Stimulated activated naive CD4-positive, alpha-beta T cell (primary cell): ENCODE measurements around the gene FBXO30.

Experiments
- DNase-seq, 6 experiments: peaks; one replicate each; lab custom pipeline; 2025; lab: John Stamatoyannopoulos, UW

Gene FBXO30

DNA sequence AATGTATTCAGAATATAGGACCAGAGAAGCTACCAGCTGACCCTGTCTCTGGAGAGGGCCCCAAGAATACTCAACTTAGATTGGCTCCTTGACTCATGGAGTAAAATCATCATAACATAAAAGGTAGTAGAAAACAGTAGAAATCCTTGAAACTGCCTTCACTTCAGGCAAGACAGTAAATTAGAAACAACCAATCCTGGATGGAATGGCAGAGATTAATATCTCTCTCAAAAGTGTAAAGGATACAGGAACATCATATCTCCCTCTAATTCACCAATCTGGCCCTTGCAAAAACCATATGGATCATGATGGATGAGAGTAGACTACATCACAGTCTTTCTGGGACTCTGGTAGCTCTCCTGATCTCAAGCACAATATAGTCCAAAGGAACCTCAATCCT lies 58.9 kb downstream of the FBXO30 start:
- DNase-seq, result no peak

DNA sequence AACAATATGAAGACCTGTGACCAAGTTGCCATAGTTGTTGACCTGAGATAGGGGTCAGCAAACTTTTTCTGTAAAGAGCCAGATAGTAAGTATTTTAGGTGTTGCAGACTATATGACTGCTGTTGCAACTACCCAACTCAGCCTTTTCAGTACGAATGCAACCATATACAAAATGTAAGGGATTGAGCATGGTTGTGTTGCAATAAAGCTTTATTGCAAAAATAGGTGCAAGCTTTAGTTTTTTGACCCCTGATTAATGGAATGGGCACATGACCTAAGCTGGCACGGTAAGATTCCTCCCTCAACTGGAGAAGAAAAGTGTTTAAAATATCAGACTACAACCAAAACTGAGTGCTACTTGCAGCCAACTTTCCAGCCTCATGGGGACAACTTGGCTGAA lies 62.0 kb downstream of the FBXO30 start:
- DNase-seq, result no peak

DNA sequence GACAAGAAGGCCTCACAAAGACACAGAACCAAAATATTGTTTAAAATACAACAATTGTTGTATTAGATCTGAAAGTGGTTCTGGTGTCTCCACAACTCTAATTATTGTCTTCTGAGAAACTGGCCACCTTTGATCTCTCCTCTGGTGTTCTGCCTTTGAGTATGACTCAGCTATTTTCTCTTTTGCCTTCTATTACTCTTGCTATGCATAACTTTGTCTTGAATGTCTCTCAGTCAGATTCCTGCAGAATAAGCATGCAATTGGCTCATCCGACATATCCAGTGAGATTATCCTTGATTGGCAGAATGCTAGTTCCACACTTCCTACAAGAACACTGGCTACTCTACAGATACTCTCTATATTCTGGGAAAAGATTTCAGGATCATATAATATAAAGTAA lies 65.0 kb downstream of the FBXO30 start:
- no peak for DNase-seq

DNA sequence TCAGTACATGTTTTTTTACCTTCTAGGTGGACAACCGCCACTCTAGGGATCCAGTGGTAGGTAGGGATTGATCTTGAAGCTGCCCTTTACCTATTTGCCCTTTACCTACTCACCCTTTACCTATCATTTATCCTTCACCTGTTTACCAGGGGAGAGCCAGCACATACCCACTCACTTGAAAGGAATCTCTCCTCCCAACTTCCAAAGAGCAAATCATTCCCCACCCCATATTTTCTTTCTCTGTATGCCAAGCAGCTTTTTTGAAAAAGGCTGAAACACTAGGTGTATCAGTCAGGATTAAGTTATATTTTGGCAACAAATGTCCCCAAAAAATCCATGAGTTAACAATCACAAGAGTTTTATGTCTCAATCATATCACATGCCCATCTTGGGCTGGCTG lies 68.7 kb downstream of the FBXO30 start:
- no peak for DNase-seq

DNA sequence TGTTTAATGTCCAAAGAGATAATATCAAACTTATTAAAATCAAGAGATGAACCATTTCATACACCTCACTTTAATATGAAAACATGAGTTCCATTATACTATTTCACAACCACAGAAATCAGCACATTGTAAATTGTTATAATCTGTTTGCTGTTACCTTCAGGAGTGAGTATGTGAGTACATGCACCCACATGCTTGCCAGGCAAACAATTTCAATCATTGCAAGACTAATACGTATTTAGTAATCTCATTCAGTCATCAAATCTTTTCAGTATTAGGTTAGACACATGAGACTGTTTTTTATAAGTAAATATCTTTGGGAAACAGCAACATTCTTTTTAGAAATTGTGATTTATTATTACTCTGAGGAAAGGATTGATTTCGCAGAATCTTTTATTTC lies 70.0 kb downstream of the FBXO30 start:
- no peak for DNase-seq
